NCI-H460 (cell line): Measurements from ENCODE around the gene LRRC61. TPM values are rescaled to one million over a fixed set of nuclear protein-coding genes. Genes with fewer than 3 reads are reported as not detected.
"Not testable (repeated sequence)": the region's sequence is repeated elsewhere in the genome, so short reads cannot be mapped to it uniquely, and the experiment has no call there.

ENCODE experiments used
- DNase-seq: peaks from one replicate; pipeline ENCODE4 v3.0.0-alpha.2; 2016; ENCODE audit warnings: low read depth; ENCODE audit errors: extremely low read depth
- total RNA-seq: library from RNA; depleted of rRNA; stranded (reverse); fragments of >200 nt; shearing (Covaris generic); gene quantifications from 2 replicates; pipeline ENCODE4 v1.2.3, GENCODE V29; 2014

Gene LRRC61
- total RNA-seq, 1 experiment from 2014 or later = 0.47 TPM

DNA sequence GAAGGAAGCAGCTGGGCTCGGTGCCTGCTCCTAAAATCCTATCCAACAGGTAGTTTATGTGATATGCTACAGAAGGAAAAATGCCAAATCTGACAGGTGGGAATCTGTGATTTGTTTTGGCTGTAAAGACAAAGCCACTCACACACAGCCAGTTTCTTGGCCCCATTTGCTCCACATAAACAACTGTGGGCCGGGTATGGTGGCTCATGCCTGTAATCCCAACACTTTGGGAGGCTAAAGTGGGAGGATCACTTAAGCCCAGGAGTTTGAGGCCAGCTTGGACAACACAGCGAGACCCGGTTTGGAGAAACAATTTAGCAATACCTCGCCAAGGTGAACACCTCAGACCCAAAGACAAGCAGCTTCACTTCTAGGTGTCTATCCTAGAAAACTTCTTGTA lies 16.8 kb upstream of the LRRC61 start:
- DNase-seq = not testable (repeated sequence)

DNA sequence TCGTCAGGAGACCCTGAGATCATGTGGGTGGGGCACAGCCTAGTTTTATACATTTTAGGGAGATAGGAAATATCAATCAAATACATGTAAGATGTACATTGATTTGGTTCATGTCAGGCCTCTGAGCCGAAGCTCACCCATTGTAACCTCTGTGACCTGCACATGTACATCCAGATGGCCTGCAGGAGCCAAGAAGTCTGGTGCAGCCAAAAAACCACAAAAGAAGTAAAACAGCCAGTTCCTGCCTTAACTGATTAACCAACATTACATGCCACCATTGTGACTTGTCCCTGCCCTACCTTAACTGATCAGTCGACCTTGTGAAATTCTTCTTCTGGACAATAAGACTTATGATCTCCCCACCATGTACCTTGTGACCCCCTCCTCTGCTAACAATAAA lies 16.0 kb upstream of the LRRC61 start:
- no peak for DNase-seq

- no peak for DNase-seq
These were observed 15.3 kb upstream of the LRRC61 start for GRCh38 chr7:150307904-150308303.

DNA sequence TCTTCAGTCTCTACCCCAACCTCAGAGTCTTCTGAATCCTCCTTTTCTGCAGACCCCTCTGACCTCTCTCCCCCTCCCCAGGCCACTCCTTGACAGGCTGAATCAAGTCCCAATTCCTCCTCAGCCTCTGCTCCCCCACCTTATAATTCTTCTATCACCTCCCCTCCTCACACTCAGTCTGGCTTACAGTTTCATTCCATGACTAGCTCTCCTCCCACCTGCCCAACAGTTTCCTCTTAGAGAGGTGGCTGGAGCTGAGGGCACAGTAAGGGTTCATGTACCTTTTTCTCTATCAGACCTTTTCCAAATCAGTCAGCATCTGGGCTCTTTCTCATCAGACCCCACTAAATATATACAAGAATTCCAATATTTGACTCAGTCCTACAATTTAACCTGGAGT lies 14.6 kb upstream of the LRRC61 start:
- no peak for DNase-seq

DNA sequence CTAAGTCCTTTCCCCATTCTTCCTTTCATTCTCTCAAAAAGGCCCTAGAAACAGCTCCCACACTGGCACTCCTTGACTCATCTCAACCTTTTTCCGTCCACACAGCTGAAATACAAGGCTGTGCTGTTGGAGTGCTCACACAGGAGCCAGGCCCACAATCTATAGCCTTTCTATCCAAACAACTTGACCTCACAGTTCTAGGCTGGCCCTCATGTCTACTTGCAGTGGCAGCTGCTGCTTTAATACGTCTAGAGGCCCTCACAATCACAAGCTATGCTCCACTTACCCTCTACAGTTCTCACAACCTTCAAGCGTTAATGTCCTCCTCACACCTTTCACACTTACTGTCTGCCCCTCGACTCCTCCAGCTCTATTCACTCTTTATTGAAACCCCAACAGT lies 12.0 kb upstream of the LRRC61 start:
- no peak for DNase-seq

GRCh38 chr7:150311711-150312110 lies 11.4 kb upstream of the LRRC61 start:
- DNase-seq = no peak

DNA sequence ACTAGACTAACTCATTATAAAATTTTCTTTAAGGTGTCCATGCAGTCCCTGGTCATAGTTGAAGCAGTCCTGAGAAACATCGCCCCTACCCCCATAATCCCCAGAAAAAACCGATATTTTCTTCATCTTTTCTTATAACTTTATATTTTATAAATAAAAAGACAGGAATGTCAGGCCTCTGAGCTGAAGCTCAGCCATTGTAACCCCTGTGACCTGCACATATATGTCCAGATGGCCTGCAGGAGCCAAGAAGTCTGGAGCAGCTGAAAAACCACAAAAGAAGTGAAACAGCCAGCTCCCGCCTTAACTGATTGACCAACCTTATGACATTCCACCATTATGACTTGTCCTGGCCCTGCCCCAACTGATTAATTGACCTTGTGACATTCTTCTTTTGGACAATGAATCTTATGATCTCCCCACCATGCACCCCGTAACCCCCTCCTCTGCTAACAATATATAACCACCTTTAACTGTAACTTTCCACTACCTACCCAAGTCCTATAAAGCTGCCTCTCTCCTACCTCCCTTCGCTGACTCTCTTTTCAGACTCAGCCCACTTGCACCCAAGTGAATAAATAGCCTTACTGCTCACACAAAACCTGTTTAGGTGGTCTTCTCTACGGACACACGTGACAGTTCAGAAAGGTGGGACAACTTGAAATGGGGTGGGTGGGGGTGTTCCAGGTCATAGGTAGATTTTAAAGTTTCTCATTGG lies 10.3 kb upstream of the LRRC61 start:
- DNase-seq = not testable (repeated sequence)

GRCh38 chr7:150313367-150313809 lies 9.8 kb upstream of the LRRC61 start:
- no peak for DNase-seq

- no peak for DNase-seq
These were observed 9.3 kb upstream of the LRRC61 start for GRCh38 chr7:150313870-150314269.

GRCh38 chr7:150314639-150315239 lies 8.4 kb upstream of the LRRC61 start:
- DNase-seq = no peak

- DNase-seq = not testable (repeated sequence)
These were observed 6.2 kb upstream of the LRRC61 start for GRCh38 chr7:150316987-150317386.

GRCh38 chr7:150317748-150318444 lies 5.3 kb upstream of the LRRC61 start:
- DNase-seq = no peak

GRCh38 chr7:150321788-150322113 lies 1.4 kb upstream of the LRRC61 start:
- DNase-seq = no peak

- no peak for DNase-seq
These were observed 882 bp upstream of the LRRC61 start for GRCh38 chr7:150322114-150322832.

DNA sequence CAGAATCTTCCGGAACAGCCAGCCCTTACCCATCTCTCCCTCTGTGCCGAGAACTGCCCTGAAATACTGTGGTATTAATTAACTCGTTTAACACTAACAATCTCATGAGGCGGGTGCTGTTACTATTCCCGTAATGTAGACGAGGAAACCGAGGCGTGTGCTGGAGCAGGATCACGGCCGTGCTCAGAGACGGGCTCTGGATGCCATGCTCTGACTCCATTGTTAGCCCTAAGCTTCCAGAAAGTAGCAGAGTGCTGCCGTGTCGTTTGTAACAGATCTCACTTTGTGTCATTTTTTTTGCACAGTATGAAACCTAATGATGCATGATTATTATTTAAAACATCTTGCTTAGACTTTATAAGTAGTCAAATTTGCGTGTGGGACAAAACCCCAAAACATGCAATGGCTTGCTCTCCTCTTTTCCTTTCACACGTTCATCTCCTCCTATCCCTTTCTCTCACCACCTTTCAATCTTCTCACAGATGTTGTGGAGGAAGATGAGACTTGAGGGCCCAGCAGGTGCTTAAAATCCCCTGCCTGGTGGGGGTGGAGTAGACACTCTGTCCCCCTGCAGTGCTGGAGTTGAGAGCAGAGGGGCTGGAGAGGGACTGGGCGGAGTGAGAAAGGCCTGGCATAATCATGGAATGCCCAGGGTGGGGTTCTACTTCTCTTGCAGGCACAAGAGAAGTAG lies 672 bp downstream of the LRRC61 start:
- DNase-seq = no peak

DNA sequence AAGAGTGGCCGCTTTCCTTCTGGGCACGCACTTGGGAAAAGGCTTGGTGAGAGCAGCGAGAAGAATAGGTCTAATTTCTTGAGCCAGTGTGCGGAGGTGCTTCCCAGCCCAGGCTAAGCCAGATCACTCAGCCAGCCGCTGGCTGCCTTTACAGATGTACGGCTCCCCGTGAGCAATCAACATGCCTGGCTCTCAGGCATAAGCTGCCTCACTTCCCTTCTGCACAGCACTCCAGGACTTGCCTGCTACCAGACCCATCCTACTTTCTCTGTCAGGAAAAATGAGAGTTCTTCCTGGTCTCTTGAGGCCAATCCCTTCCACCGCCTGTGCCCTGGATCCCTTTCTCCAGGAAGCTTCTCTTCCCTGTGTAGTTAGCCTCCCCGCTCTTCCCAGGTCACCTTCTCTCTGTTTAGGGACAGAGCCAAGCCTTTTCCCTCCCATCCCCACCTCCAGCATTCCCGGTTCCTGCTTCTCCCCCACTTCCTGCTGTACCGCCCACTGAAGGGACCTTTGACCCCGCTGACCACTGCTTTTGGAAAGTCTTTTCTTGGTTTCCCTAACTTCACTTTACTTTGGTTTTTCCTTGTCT lies 1.3 kb downstream of the LRRC61 start:
- DNase-seq = no peak

DNA sequence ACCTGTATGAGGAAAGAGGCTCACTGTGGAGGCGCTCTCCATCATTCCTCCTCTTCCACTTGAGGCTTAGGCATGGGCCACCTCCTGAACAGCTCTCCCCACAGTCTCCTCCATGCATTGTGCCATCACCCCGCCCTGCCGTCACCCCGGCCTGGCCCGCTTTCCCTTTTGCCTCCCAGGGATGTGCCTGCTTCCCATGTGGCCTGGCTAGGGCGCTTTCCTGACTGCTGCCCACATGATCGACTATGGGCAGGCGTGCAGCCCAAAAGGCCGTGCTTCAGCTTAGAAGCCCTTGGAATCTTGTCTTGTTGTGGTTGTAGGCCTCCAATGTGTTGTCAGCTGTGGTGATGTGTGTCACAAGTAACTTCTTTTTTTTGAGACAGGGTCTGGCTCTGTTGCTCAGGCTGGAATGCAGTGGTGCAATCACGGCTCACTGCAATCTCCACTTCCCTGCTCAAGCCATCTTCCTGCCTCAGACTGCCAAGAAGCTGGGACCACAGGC lies 2.0 kb downstream of the LRRC61 start:
- DNase-seq = no peak

GRCh38 chr7:150325901-150326300 lies 2.7 kb downstream of the LRRC61 start:
- DNase-seq = no peak

DNA sequence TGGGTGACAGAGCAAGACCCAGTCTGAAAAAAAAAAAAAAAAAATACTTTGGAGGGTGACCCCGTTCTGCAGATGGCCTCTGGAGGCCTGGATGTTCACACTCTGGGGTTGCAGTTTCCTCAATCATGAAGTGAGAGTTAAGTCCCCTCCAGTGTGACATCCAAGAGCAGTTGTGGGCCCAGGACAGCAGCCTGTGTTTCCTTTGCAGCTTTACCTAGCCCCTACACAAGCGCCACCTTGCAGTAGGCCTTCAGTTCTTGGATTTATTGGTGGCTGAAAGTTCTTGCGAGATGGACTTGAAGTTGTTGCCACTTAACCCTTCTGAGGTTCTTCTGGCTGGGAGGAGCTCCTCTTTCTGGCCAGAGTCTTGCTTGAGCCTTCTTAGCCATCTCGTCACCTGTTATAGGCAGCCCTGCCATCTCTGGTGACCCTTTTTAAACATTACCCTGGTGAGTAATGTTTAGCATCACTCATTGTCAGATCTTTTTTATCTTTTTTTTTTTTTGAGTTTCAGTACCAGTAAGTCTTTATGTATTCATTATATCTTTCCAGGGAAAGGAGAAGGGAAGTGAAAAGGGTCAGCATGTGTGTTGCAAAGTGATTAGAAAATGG lies 3.6 kb downstream of the LRRC61 start:
- no peak for DNase-seq

GRCh38 chr7:150327308-150327707 lies 4.2 kb downstream of the LRRC61 start:
- DNase-seq = no peak
